GM13976 (cell line): Measurements from ENCODE around the gene NETO2.
"Not testable (repeated sequence)": the region's sequence is repeated elsewhere in the genome, so short reads cannot be mapped to it uniquely, and the experiment has no call there.

ENCODE experiments used
- DNase-seq: peaks from one replicate; pipeline ENCODE4 v3.0.0; 2012; ENCODE audit warnings: low spot score
- in situ Hi-C: fragments of 300-500 bp; cut with MboI; formaldehyde crosslinking; loops from one replicate; pipeline ENCODE4 v1.12.0; 2022; ENCODE audit warnings: low sequenced_read_pairs, mixed read lengths, inconsistent platforms; ENCODE audit not compliant: unreplicated experiment
- TF ChIP-seq, protein P1 (sequence below): IDR thresholded peaks from 2 replicates; pipeline ENCODE4 v1.5.1; 2012; ENCODE audit warnings: borderline replicate concordance, mild to moderate bottlenecking; ENCODE audit not compliant: insufficient read depth; ENCODE audit errors: extremely low read depth, missing control alignments, control extremely low read depth

The NETO2 gene

GRCh38 chr16:47143677-47144558 lies at the start of gene NETO2:
Gene NETO2, minus strand, starts transcription at chr16:47143945. Its CDS starts 333 bp downstream, at chr16:47143612.
- peak; percentile 85 for DNase-seq
- in situ Hi-C loops = loop anchor here (25.0 kb wide), 1 partner anchor 182 kb away; the partner anchor contains the start of gene DNAJA2
- TF ChIP-seq, protein P1, sequence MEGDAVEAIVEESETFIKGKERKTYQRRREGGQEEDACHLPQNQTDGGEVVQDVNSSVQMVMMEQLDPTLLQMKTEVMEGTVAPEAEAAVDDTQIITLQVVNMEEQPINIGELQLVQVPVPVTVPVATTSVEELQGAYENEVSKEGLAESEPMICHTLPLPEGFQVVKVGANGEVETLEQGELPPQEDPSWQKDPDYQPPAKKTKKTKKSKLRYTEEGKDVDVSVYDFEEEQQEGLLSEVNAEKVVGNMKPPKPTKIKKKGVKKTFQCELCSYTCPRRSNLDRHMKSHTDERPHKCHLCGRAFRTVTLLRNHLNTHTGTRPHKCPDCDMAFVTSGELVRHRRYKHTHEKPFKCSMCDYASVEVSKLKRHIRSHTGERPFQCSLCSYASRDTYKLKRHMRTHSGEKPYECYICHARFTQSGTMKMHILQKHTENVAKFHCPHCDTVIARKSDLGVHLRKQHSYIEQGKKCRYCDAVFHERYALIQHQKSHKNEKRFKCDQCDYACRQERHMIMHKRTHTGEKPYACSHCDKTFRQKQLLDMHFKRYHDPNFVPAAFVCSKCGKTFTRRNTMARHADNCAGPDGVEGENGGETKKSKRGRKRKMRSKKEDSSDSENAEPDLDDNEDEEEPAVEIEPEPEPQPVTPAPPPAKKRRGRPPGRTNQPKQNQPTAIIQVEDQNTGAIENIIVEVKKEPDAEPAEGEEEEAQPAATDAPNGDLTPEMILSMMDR = peak; percentile 89

GRCh38 chr16:47182318-47182717 lies 38.6 kb upstream of the NETO2 start:
- TF ChIP-seq, protein P1 = no peak
- in situ Hi-C loops = no loop called here
- DNase-seq = no peak

DNA sequence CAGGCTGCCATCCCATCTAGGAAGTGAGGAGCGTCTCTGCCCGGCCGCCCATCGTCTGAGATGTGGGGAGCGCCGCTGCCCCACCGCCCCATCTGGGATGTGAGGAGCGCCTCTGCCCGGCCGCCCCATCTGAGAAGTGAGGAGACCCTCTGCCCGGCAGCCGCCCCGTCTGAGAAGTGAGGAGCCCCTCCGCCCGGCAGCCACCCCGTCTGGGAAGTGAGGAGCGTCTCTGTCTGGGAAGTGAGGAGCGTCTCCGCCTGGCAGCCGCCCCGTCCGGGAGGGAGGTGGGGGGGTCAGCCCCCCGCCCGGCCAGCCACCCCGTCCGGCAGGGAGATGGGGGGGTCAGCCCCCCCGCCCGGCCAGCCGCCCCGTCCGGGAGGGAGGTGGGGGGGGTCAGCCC lies 37.3 kb upstream of the NETO2 start:
- DNase-seq, in situ Hi-C loops: not testable (repeated sequence)

GRCh38 chr16:47180073-47180472 lies 36.3 kb upstream of the NETO2 start:
- DNase-seq = no peak
- TF ChIP-seq, protein P1 = no peak
- in situ Hi-C loops = no loop called here

DNA sequence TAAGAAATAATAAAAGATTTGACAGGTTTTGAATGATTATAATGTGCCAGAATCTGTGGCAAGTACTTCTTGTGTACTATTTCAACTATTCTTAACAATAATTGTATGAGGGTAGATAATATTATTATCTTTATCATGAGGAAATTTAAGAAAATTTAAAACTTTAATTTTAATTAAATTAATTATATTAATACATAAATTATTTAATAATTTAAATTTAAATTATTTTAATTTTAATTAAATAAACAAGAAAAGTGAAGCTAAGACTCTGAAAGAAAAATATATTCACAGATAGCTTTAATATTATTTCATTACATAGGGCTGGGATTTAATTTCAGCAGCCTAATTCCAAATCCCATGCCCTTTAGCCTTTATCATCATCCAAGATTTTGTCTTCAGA lies 31.4 kb upstream of the NETO2 start:
- TF ChIP-seq, protein P1 = no peak
- in situ Hi-C loops = no loop called here
- DNase-seq = no peak

GRCh38 chr16:47162670-47163420 lies 19.1 kb upstream of the NETO2 start:
- DNase-seq = no peak
- in situ Hi-C loops = no loop called here
- TF ChIP-seq, protein P1 = no peak

- in situ Hi-C loops = no loop called here
- DNase-seq = no peak
- TF ChIP-seq, protein P1 = no peak
Measured at GRCh38 chr16:47161464-47161863, 17.7 kb upstream of the NETO2 start.
